HepG2 (cell line): ENCODE data around the gene IFT122. TPM values are rescaled to one million over a fixed set of nuclear protein-coding genes. Genes with fewer than 3 reads are reported as not detected.
A peak's percentile ranks its signal among the peaks of the same experiment; 100 is the strongest.

ENCODE experiments used
- ATAD3A ChIP-seq: sonication (generic); formaldehyde crosslinking; IDR thresholded peaks from 2 replicates; pipeline ENCODE4 v1.4.0; 2020; ENCODE audit warnings: missing genetic modification reagents
- CTCF ChIP-seq: sonication (generic); formaldehyde crosslinking; IDR thresholded peaks from 2 replicates; pipeline ENCODE4 v1.5.0; 2020; ENCODE audit warnings: mild to moderate bottlenecking, missing genetic modification reagents, moderate library complexity
- FOXO4 ChIP-seq: sonication (generic); formaldehyde crosslinking; conservative IDR thresholded peaks from 2 replicates; pipeline ENCODE4 v1.8.1; 2023; ENCODE audit warnings: missing genetic modification reagents
- HNF1A ChIP-seq, 2 experiments: sonication (generic) in 1 of 2; formaldehyde crosslinking in 1 of 2; IDR thresholded peaks; 2 replicates each; pipeline versions ENCODE4 v1.4.0 to v1.6.1; 2016 to 2020; ENCODE audit warnings: borderline replicate concordance in 1 of 2, low read depth in 1 of 2, mild to moderate bottlenecking in 1 of 2, missing genetic modification reagents in 1 of 2
- HNRNPLL ChIP-seq: fragments of 200-400 bp; formaldehyde crosslinking; IDR thresholded peaks from 2 replicates; pipeline ENCODE4 v1.6.1; 2017; ENCODE audit warnings: mild to moderate bottlenecking, low read depth, low read length; ENCODE audit not compliant: poor library complexity, severe bottlenecking
- KDM1A ChIP-seq: IDR thresholded peaks from 2 replicates; pipeline ENCODE4 v1.6.1; 2016; ENCODE audit warnings: missing compliant biosample characterization
- KMT2B ChIP-seq: IDR thresholded peaks from 2 replicates; pipeline ENCODE4 v1.6.1; 2016; ENCODE audit warnings: missing genetic modification reagents, missing compliant biosample characterization
- MAFF ChIP-seq: IDR thresholded peaks from 2 replicates; pipeline ENCODE4 v1.6.1; 2011; ENCODE audit warnings: low read depth, low read length, improper control_type of control experiment
- RXRB ChIP-seq: IDR thresholded peaks from 2 replicates; pipeline ENCODE4 v1.6.1; 2016; ENCODE audit warnings: borderline replicate concordance, missing genetic modification reagents, missing compliant biosample characterization
- SOX13 ChIP-seq, 3 experiments: fragments of 450-650 bp in 1 of 3; sonication (generic) in 1 of 3; formaldehyde crosslinking in 1 of 3; IDR thresholded peaks in 2 of 3; conservative IDR thresholded peaks in 1 of 3; 2 replicates each; pipeline versions ENCODE4 v1.5.0 to v1.6.1; 2016 to 2020; ENCODE audit warnings: antibody characterized with exemption in 1 of 3, mild to moderate bottlenecking in 1 of 3, missing compliant biosample characterization in 1 of 3, missing genetic modification reagents in 1 of 3, moderate library complexity in 1 of 3
- ZNF235 ChIP-seq: sonication (generic); formaldehyde crosslinking; IDR thresholded peaks from 2 replicates; pipeline ENCODE4 v1.8.1; 2023; ENCODE audit warnings: mild to moderate bottlenecking, missing genetic modification reagents, borderline replicate concordance
- ZNF678 ChIP-seq: sonication (generic); formaldehyde crosslinking; IDR thresholded peaks from 2 replicates; pipeline ENCODE4 v1.4.0; 2020; ENCODE audit warnings: mild to moderate bottlenecking, missing genetic modification reagents
- ZSCAN31 ChIP-seq: sonication (generic); formaldehyde crosslinking; IDR thresholded peaks from 2 replicates; pipeline ENCODE4 v1.5.0; 2020; ENCODE audit warnings: low read depth, mild to moderate bottlenecking, missing genetic modification reagents
- polyA plus RNA-seq, 8 experiments: library from polyadenylated mRNA; depleted of rRNA in 3 of 8; stranded (reverse) in 7 of 8; unstranded in 1 of 8; fragments of >200 nt; fragmentation: Illumina TruSeq in 4 of 8; extraction: Trizol in 4 of 8; gene quantifications; 2 replicates each; pipeline versions ENCODE4 v1.2.1 to v1.2.3, GENCODE V29; 2011 to 2016; ENCODE audit warnings: low read depth in 4 of 8, missing spikeins in 1 of 8, mixed read lengths in 1 of 8; ENCODE audit not compliant: insufficient read depth in 1 of 8
- total RNA-seq, 5 experiments: library from RNA; depleted of rRNA; stranded (reverse); fragments of >200 nt; fragmentation: Illumina TruSeq; extraction: Trizol; gene quantifications; 2 replicates each; pipeline ENCODE4 v1.2.3, GENCODE V29; 2016; ENCODE audit warnings: low read depth in 1 of 5
- TF ChIP-seq, protein P1 (sequence below): sonication (generic); formaldehyde crosslinking; IDR thresholded peaks from 2 replicates; pipeline ENCODE4 v1.4.0; 2020; ENCODE audit warnings: low read depth, missing genetic modification reagents

The IFT122 gene
- total and polyA plus RNA-seq, 2 of the 13 experiments (the other 11 are each of a cell fraction or from before 2014, with no cell fraction given): 10.1 to 10.3 TPM

DNA sequence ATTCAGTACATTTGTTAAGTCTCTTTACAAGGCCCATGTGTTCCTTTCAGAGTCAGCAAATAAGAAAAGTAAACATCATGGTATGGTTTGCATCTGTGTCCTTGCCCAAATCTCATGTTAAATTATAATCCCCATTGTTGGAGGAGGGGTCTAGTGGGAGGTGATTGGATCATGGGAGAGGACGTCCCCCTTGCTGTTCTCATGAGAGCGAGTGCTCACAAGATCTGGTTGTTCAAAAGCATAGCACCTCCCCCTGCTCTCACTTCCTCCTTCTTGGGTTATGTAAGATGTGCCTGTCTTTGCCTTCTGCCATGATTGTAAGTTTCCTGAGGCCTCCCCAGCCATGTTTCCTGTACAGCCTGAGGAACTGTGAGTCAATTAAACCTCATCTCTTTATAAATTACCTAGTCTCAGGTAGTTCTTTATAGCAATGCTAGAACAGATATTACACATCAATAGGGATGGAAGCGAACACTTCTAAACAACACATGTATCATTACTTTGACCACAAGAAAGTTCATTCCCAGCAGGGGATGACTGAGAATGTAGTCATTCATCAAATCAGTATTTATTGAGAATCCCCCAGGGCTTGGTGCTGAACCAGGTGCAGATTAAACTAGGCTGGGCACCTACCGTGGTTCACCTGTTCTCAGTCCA, 15.7 kb upstream of the IFT122 start (continued):
- TF ChIP-seq HNF1A (IDR thresholded peaks at IDR 0.05; ENCODE audit: low read depth) (no peak), HNF1A (CRISPR knock-in tag; IDR thresholded peaks at IDR 0.05; ENCODE audit: borderline replicate concordance) (no peak), CTCF (0 out of 2 replicates have a peak, but pooled peaks have one; percentile 3), FOXO4 (no peak), ATAD3A (CRISPR knock-in tag) (no peak), ZNF235 (CRISPR knock-in tag) (no peak), KMT2B (CRISPR knock-in tag) (no peak), KDM1A (CRISPR knock-in tag) (no peak), RXRB (CRISPR knock-in tag) (peak; percentile 36; the same call in 1 of the 2 replicates), MAFF (peak; percentile 26; the same call in 1 of the 2 replicates), ZNF678 (CRISPR knock-in tag) (no peak), SOX13 (IDR thresholded peaks at IDR 0.05) (no peak), SOX13 (CRISPR knock-in tag; conservative IDR thresholded peaks at IDR 0.05 in 1 of 2, IDR thresholded peaks at IDR 0.05 in 1 of 2) (peak in 1 of 2 experiments; percentile 45; a peak in 1 of 4 replicates), HNRNPLL (no peak), ZSCAN31 (no peak)
- TF ChIP-seq, protein P1, sequence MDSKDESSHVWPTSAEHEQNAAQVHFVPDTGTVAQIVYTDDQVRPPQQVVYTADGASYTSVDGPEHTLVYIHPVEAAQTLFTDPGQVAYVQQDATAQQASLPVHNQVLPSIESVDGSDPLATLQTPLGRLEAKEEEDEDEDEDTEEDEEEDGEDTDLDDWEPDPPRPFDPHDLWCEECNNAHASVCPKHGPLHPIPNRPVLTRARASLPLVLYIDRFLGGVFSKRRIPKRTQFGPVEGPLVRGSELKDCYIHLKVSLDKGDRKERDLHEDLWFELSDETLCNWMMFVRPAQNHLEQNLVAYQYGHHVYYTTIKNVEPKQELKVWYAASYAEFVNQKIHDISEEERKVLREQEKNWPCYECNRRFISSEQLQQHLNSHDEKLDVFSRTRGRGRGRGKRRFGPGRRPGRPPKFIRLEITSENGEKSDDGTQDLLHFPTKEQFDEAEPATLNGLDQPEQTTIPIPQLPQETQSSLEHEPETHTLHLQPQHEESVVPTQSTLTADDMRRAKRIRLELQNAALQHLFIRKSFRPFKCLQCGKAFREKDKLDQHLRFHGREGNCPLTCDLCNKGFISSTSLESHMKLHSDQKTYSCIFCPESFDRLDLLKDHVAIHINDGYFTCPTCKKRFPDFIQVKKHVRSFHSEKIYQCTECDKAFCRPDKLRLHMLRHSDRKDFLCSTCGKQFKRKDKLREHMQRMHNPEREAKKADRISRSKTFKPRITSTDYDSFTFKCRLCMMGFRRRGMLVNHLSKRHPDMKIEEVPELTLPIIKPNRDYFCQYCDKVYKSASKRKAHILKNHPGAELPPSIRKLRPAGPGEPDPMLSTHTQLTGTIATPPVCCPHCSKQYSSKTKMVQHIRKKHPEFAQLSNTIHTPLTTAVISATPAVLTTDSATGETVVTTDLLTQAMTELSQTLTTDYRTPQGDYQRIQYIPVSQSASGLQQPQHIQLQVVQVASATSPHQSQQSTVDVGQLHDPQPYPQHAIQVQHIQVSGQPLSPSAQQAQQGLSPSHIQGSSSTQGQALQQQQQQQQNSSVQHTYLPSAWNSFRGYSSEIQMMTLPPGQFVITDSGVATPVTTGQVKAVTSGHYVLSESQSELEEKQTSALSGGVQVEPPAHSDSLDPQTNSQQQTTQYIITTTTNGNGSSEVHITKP: no peak
